Right atrium auricular region (tissue), 2 donors: Measurements from ENCODE around the gene CHD6. TPM values are rescaled to one million over a fixed set of nuclear protein-coding genes. Genes with fewer than 3 reads are reported as not detected.

Experiments used
- DNase-seq: peaks from one replicate; pipeline ENCODE4 v3.0.0-alpha.2; 2019; ENCODE audit warnings: low spot score
- H3K27ac ChIP-seq, 2 donors: fragments of 200-600 bp; sonication (generic); 1 replicate in 1 of 2; 2 replicates in 1 of 2; pipeline ENCODE4 v1.5.1; 2016 to 2019
- H3K27me3 ChIP-seq, 2 donors: fragments of 200-600 bp; sonication (generic); one replicate each; pipeline versions ENCODE4 v1.5.1 to v1.6.0; 2017 to 2019
- H3K36me3 ChIP-seq: fragments of 200-600 bp; sonication (generic); one replicate; pipeline ENCODE4 v1.5.1; 2016
- H3K4me1 ChIP-seq, 2 donors: fragments of 200-600 bp; sonication (generic); one replicate each; pipeline versions ENCODE4 v1.5.1 to v1.6.0; 2017 to 2019
- H3K4me3 ChIP-seq, 2 donors: fragments of 200-600 bp; sonication (generic); 1 replicate in 1 of 2; 2 replicates in 1 of 2; pipeline ENCODE4 v1.5.1; 2017 to 2019; ENCODE audit warnings: mild to moderate bottlenecking in 1 of 2, moderate library complexity in 1 of 2
- H3K9me3 ChIP-seq, 2 donors: fragments of 200-600 bp; sonication (generic); one replicate each; pipeline ENCODE4 v1.5.1; 2019
- total RNA-seq, 2 donors: library from RNA; depleted of rRNA; stranded (reverse); fragments of >200 nt; gene quantifications; one replicate each; pipeline ENCODE4 v1.1.0, GENCODE V29; 2016
- TF ChIP-seq, protein P1 (sequence below), 2 donors: fragments of 200-600 bp; sonication (generic); IDR thresholded peaks; one replicate each; pipeline ENCODE4 v1.5.1; 2019; ENCODE audit warnings: antibody characterized with exemption in 2 of 2

CHD6 gene
- total RNA-seq, 2 donors from 2014 or later, result 22.2 to 27.4 TPM

DNA sequence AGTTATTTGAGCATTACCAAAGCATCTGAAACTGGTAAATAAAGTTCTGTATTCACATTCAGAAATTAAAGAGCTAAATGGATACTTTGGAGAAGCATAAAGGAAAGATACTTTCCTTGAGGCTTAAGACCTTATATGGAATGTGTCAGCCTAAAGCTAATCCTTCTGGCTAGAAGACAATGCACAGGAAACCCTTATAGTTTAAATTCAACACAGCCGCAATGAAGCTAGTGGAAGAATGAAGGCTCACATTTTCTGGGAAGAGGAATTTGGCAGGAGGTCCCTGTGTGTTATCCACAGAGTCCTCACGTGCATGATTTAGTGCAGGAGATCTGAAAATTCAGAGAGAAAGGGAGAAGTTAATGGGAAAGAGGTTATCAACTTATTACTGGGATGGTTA, 21.5 kb upstream of the CHD6 start:
- Histone ChIP-seq H3K36me3 (no peaks in the 10 kb centered on the region), H3K9me3 (no peaks in the 10 kb centered on the region), H3K27ac (no peak overlapping the region), H3K4me1 (peaks cover 0 to 9% of the 10 kb centered on the region in 2 donors), H3K27me3 (no peaks in the 10 kb centered on the region), H3K4me3 (no peak overlapping the region)
- TF ChIP-seq, protein P1, sequence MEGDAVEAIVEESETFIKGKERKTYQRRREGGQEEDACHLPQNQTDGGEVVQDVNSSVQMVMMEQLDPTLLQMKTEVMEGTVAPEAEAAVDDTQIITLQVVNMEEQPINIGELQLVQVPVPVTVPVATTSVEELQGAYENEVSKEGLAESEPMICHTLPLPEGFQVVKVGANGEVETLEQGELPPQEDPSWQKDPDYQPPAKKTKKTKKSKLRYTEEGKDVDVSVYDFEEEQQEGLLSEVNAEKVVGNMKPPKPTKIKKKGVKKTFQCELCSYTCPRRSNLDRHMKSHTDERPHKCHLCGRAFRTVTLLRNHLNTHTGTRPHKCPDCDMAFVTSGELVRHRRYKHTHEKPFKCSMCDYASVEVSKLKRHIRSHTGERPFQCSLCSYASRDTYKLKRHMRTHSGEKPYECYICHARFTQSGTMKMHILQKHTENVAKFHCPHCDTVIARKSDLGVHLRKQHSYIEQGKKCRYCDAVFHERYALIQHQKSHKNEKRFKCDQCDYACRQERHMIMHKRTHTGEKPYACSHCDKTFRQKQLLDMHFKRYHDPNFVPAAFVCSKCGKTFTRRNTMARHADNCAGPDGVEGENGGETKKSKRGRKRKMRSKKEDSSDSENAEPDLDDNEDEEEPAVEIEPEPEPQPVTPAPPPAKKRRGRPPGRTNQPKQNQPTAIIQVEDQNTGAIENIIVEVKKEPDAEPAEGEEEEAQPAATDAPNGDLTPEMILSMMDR (IDR thresholded peaks at IDR 0.05), result no peak
- DNase-seq, result no peak

DNA sequence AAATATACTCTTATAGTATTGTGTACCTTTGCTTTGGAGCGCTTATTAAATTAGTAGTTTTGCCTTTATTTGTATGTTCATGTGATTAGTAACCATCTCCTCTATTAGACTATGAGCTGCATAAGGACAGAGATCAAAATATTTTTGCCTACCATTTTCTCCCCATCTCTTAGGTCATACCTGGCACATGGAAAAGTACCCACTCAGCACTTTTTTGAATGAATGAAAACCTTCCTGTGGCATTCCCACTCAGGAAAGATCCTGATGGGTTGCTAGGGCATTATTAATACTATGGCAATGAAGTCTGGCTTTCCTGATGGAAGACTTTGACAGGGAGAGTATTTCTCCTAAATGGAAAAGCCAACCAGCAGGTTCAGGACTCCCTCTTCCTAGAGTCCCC, 20.3 kb upstream of the CHD6 start:
- H3K4me1 ChIP-seq, result peaks cover 0 to 4% of the 10 kb centered on the region in 2 donors
- H3K27me3 ChIP-seq, result no peaks in the 10 kb centered on the region
- H3K9me3 ChIP-seq, result no peaks in the 10 kb centered on the region
- no peak for DNase-seq
- TF ChIP-seq, protein P1 (IDR thresholded peaks at IDR 0.05), result no peak
- no peak overlapping the region for H3K27ac ChIP-seq
- no peaks in the 10 kb centered on the region for H3K36me3 ChIP-seq
- no peak overlapping the region for H3K4me3 ChIP-seq

DNA sequence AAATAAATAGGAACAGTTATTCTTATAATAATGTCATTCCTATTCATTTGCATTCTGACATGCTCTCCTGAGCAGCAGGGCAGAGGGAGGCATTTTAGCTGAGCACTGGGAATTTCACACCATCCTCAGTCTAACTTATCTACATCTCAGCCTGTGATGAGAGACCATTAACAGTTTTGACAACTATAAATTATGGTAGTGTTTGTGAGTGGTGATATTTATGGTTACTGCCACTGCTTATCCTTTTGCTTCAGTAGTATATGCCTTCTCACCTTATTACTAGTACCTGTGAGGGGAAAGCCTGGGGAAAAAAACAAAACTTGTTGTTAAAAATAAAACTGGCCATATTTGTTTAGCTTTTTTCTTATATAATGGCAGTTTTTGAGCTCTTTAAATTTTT, 17.0 kb upstream of the CHD6 start:
- TF ChIP-seq, protein P1 (IDR thresholded peaks at IDR 0.05), result no peak

DNA sequence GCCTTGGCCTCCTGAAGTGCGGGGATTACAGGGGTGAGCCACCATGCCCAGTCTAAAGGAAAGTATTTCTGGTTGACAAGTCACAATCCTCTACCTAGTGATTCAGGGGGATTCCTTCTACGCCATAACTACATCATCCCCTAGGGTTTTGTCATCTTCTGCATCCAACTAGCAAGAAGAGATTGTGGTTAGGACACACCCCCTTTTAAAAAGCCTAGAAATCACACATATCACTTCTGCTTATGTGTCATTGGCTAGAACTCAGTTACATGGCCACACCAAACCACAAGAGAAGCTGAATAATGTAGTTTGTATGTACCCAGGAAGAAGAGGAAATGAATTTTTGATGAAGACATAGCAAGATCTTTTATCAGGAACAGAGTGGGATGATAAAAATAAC, 14.7 kb upstream of the CHD6 start:
- Histone ChIP-seq H3K4me3 (no peak overlapping the region), H3K9me3 (no peaks in the 10 kb centered on the region), H3K36me3 (no peaks in the 10 kb centered on the region), H3K4me1 (no peaks in the 10 kb centered on the region), H3K27ac (no peak overlapping the region), H3K27me3 (no peaks in the 10 kb centered on the region)
- DNase-seq, result no peak
- TF ChIP-seq, protein P1 (IDR thresholded peaks at IDR 0.05), result no peak

More for the DNA sequence above, 17.0 kb upstream of the CHD6 start:
- Histone ChIP-seq H3K4me1 (no peaks in the 10 kb centered on the region), H3K9me3 (no peaks in the 10 kb centered on the region), H3K36me3 (no peaks in the 10 kb centered on the region), H3K27ac (no peak overlapping the region), H3K4me3 (no peak overlapping the region), H3K27me3 (no peaks in the 10 kb centered on the region)
- no peak for DNase-seq

- DNase-seq, result peak; percentile 73
- no peaks in the 10 kb centered on the region for H3K27me3 ChIP-seq
- H3K36me3 ChIP-seq, result no peaks in the 10 kb centered on the region
- H3K27ac ChIP-seq, result no peak overlapping the region
- TF ChIP-seq, protein P1 (IDR thresholded peaks at IDR 0.05), result no peak
- H3K9me3 ChIP-seq, result no peaks in the 10 kb centered on the region
- no peak overlapping the region for H3K4me3 ChIP-seq
- H3K4me1 ChIP-seq, result no peaks in the 10 kb centered on the region
Measured at GRCh38 chr20:41631826-41632225, 13.6 kb upstream of the CHD6 start.

DNA sequence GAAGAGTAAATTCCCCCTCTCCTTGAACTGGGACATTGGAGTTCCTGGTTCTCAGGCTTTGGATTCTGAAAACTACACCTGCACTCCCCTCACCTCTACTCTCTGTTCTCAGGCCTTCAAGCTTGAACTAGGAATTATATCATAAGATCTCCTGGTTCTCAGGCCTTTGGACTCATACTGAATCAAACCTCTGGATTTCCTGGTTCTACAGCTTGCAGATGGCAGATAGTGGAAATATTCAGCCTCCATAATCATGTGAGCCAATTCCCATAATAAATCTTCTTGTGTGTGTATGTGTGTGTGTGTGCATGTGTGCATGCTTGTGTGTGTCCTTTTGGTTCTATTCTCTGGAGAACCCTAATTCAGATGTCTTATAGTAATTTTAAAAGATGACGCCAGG, 12.7 kb upstream of the CHD6 start:
- H3K27me3 ChIP-seq, result no peaks in the 10 kb centered on the region
- no peaks in the 10 kb centered on the region for H3K4me1 ChIP-seq
- DNase-seq, result no peak
- H3K36me3 ChIP-seq, result no peaks in the 10 kb centered on the region
- TF ChIP-seq, protein P1 (IDR thresholded peaks at IDR 0.05), result no peak
- no peaks in the 10 kb centered on the region for H3K9me3 ChIP-seq
- H3K4me3 ChIP-seq, result no peak overlapping the region
- no peak overlapping the region for H3K27ac ChIP-seq
